T1000 (cell line): ENCODE measurements around the gene BCL11A.

Source experiments
- DNase-seq: peaks from one replicate; lab custom pipeline; 2025; ENCODE audit warnings: mixed read lengths; lab: John Stamatoyannopoulos, UW

Gene BCL11A

GRCh38 chr2:60559880-60560279 is 6.4 kb upstream of the BCL11A start:
- DNase-seq: no peak

GRCh38 chr2:60558536-60558935 is 5.1 kb upstream of the BCL11A start:
- no peak for DNase-seq

- DNase-seq: no peak
Observed at GRCh38 chr2:60557486-60557864, 4.0 kb upstream of the BCL11A start.

DNA sequence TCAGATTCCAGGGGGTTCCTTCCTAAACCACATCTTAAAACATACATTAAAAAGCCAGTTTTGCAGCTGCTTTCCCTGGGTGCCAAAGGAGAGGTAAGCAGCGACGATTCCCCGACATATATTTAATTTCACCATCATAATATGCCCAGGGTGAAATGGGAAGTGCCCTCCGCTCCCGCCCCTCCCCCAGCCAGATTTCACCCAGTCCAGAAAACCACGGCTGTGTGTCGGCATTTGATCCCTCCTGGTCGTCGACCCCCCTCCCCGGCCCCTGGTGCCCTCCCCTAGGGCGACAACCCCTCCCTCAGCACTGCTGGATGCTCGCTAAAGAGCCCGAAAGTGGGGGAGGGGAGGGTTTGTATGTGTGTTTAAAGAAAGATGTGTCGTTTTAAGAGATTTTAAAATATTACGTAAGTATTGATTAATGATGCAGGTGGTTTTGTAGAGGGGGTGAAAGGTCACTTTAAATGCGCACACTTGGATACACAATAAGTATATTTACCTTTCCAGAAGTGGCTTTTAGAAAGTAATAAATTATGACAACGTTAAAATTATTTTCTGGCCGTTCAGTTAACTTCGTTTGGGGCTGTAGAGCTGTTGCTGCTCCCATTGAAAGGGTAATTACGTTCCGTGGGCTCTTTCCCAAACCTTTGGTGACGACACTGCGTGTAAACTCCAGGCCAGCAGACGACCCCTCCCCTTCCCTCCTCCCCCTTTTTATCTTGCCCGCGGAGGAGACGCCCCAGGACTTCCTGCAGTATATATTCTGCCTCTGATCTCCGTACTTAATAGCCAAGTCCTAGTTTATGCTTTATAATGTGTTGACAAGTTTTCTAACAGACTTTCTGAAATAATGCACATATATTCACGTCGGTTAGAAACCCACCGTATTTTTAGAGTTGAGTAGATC is 3.4 kb upstream of the BCL11A start:
- no peak for DNase-seq

DNA sequence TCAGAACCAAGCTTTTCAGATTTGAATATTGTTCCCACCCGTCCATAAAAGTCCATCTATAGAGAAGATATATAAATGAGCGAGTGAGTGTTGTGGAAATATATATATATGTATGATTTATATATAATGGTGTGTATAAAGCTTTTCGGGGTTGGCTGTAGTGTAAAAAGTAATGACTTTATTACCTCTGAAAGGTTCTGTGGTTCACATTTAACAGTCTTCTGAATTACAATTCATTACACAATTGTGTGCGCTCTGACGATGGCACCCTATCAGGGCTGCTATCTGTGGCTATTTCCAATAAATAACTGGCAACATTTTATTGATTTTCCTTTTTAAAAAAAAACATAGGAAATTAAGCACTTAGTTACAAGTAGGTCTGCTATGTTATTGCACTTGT is 2.7 kb upstream of the BCL11A start:
- no peak for DNase-seq

DNA sequence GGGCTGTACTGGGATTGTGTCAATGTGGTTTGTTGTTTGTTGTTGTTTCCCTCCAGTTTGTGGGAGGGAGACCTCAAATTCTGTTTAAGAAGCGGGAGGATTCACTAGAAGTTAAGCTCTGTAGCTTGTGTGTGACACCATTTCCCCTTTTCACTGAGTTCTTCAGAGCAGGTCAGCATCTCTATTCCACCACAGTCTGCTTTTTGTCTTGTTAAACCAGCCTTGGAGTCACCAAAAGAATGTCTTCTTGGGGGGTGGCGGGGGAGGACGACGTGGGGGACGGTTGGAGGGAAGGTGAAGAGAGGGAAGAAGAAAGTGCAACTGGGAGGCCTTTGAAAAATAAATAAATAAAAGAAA is 2.3 kb upstream of the BCL11A start:
- DNase-seq: no peak

- peak; percentile 47 for DNase-seq
Observed at GRCh38 chr2:60555066-60555782, 1.8 kb upstream of the BCL11A start.

DNA sequence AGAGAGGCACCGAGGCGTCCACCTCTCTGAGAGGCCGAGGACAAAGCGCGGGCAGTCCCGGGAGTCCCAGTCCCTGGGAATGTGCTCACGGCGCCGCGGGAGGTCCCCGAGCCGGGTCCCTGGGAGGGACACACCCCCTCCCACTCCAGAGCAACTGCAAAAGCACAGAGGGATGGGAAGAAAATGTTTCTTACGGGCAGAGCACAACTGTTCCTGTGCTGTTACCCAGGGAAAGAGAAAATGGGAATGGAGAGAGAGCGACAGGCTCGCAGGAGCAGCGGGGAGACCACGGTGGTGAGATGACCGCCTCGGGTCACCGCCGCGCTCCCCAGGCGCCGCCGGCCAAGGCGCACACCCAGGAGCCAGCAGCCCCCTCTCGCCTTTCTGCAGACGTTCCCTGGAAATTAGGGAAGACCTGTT is 1.2 kb upstream of the BCL11A start:
- no peak for DNase-seq

GRCh38 chr2:60554074-60554645 is 706 bp upstream of the BCL11A start:
- peak; percentile 20 for DNase-seq

DNA sequence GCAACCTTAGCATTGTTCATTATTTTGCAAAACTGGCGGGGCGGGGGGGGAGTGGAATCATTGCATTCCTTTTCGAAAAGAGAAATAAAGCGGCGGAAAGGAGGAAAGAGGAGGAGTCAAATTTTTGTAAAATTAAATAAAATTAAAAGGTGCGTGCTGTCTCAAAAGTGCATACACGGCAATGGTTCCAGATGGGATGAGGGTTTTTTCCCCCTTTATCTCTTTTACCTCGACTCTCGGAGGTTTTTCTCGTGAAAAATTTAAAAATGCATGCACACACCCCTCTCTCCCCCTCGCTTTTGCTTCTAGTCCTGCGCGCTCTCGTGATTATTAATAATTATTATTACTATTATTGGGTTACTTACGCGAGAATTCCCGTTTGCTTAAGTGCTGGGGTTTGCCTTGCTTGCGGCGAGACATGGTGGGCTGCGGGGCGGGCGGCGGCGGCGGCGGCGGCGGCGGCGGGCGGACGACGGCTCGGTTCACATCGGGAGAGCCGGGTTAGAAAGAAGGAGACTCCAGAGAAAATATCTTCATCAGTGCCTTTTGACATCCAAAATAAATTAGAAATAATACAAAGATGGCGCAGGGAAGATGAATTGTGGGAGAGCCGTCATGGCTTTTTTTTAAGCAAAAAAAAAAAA is 481 bp downstream of the BCL11A start:
- no peak for DNase-seq

DNA sequence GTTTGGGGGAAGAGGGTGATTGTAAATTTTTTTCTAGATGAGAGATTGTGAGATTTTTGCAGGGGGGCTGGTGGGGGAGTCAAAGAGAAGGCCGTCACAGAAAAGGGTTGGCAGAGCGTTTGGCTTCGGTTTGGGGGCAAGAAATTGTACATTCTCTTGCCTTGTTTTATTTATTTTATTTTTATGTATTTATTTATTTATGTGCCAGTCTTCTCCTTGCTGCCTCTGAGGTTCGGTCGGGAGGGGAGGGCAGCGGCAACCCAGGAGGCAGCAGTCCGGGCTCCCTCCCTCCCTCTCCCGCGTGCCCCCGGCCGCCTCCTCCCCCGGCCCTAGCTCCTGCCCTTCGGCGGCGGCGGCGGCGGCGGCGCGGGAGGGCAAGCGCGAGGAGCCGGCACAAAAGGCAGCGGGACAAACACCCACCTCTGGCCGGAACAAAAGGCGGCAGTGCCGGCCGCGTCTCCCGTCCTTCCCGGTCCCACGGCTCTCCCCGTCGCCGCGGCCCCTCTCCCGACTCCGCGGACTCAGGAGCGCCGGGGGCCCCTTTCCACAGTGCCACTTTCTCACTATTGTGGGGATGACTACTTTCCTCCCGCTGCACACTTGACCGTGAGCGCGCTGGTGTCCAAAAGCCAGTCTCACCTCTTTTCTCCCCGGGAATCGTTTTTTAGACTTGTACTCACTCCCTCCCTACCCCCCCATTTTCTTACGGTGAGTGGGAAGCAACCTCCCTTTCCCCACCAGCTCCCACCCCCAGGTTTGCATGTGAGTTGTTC is 1.2 kb downstream of the BCL11A start:
- DNase-seq: no peak

GRCh38 chr2:60551240-60552077 is 2.0 kb downstream of the BCL11A start:
- DNase-seq: peak; percentile 11

DNA sequence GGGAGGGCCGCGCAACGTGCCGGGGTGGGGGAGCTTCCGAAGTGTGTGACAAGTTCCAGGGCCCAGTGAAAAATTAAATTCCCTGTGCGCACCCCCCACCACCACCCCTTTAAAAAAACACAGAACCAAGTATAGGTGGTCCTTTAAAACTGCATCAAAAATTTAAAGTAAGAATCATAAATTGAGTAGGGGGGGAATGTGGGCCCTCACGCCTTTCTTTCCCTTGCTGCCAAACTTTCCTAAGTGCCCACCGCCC is 2.5 kb downstream of the BCL11A start:
- DNase-seq: no peak

- DNase-seq: peak; percentile 56
Observed at GRCh38 chr2:60550178-60550983, 3.1 kb downstream of the BCL11A start.

DNA sequence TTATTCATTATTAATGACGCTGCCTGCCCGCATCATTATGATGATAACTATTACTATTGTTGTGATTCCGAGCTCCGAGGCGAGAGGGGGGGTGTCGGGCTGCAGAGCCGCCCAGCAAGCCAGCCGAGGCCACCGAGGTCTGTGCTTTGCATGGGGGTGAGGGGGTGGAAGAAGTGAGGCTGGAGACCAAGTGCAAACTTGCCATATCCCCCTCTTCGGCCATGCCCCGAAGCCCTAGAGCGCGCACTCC is 3.6 kb downstream of the BCL11A start:
- no peak for DNase-seq

DNA sequence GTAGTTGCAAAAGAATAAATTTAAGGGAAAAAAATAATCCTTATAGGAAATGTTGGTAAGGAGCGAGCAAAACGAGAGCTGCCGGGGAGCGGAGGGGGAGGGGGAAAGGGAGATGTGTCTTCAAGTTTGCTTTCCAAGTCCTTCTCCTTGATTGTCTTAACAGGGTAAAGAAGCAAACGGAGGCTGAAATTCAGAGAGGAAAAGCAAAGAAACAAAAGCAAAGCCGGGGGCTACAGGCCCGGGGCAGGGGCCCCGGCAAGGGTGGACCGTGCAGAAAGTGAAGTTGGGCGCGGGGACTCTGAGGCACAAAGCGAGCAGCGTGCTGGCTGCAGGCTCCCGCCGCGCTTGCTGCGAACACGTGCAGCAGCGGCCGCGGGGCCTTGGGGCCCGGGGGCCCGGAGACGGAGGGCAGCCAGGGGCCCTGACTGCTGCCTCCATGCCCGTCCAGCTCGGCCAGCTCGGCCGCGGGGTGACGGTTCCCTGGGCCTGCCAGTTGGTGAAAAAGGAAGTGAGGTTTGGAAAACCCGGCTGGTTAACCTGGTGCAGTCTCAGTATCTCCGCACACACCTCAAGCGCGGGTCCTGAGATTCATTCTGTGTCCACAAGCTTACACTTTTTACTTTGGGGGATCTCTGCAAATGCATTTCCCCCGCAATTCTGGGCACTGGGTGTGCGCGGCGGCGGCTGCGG is 4.1 kb downstream of the BCL11A start:
- DNase-seq: no peak

DNA sequence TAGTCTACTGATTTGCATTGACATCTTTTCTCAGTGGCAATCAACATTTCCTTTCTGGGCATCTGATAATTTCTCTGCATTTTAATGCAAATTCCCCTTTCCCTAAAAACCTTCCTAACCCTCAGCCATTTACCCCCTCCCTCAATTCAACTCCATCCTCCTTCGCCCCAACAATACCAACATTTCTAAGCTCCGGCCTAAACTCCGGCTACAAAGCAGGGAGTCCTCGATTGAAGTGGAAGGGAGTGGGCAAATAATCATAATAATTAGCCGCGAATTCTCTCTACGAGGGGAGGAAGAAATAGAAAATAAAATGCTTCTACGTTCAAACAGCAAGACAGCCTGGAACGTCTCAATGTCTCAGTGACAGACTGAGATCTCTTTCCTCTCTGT is 4.6 kb downstream of the BCL11A start:
- no peak for DNase-seq

DNA sequence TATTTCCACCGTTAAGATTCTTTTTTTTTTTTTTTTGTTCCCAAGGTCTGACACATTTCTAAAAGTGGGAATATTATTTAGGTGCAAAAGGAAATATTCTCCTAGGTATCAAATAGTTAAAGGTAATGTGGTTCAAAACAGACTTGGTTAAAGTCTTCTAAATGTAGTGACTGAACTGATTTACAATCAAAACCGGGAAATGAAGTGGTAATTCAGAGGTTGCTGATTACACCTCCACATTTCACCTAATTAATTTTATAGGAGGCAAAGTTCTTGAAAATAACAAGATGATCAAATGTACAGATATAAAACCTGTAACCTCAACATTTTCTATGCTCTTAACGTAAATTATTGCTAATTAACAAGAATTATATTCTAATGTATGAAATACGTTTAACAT is 5.1 kb downstream of the BCL11A start:
- no peak for DNase-seq

DNA sequence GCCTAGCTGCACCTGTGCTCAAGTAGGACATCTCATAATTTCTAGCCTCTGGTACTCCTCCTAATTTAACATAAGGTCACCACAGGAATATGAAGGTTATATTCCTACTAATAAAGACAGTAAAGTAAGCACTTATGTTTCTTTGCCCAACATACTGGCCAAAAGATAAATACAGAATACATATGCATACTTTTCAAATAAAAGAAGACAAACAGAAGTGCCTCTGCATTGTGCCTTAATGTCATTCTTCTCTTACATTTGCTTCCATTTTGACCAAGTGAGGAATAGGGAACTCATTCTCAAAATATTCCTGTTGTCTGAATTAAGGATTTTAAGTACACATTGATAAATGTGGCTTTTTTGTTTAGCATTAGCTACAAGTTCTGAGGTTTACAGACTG is 5.6 kb downstream of the BCL11A start:
- no peak for DNase-seq
